Vagina (tissue), 2 donors: ENCODE measurements around the gene ASXL3.

ENCODE experiments used
- POLR2A ChIP-seq, 2 donors: fragments of 450-650 bp; IDR thresholded peaks; one replicate each; pipeline ENCODE4 v1.6.1; 2017; ENCODE audit warnings: antibody characterized with exemption in 2 of 2, mild to moderate bottlenecking in 2 of 2, moderate library complexity in 2 of 2
- POLR2AphosphoS5 ChIP-seq, 2 donors: sonication (generic); formaldehyde crosslinking; IDR thresholded peaks; one replicate each; pipeline ENCODE4 v1.9.0; 2017; ENCODE audit warnings: antibody characterized with exemption in 2 of 2, mild to moderate bottlenecking in 2 of 2, low read depth in 1 of 2; ENCODE audit not compliant: insufficient read depth in 1 of 2
- TF ChIP-seq, protein P1 (sequence below), 3 experiments: fragments of 450-650 bp in 2 of 3; fragments of 200-600 bp in 1 of 3; sonication (generic) in 1 of 3; IDR thresholded peaks; one replicate each; pipeline ENCODE4 v1.5.1; 2017 to 2019; ENCODE audit warnings: antibody characterized with exemption in 3 of 3, mild to moderate bottlenecking in 2 of 3, moderate library complexity in 2 of 3

DNA sequence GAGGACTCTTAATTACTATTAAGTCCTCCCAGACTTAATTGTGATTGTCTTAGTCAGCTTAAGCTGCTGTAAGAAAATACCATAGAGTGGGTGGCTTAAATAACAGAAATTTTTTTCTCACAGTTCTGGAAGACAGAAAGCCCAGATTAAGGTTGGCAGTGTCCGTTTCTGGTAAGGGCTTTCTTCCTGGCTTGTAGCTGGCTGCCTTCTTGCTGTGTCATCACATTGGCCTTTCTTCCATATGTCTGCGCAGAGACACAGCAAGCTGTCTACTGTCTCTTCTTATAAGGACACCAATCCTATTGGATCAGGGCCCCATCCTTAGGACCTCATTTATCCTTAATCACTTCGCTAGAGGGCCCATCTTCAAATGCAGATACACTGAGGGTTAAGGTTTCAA lies 38.5 kb downstream of the ASXL3 start:
- TF ChIP-seq, protein P1, sequence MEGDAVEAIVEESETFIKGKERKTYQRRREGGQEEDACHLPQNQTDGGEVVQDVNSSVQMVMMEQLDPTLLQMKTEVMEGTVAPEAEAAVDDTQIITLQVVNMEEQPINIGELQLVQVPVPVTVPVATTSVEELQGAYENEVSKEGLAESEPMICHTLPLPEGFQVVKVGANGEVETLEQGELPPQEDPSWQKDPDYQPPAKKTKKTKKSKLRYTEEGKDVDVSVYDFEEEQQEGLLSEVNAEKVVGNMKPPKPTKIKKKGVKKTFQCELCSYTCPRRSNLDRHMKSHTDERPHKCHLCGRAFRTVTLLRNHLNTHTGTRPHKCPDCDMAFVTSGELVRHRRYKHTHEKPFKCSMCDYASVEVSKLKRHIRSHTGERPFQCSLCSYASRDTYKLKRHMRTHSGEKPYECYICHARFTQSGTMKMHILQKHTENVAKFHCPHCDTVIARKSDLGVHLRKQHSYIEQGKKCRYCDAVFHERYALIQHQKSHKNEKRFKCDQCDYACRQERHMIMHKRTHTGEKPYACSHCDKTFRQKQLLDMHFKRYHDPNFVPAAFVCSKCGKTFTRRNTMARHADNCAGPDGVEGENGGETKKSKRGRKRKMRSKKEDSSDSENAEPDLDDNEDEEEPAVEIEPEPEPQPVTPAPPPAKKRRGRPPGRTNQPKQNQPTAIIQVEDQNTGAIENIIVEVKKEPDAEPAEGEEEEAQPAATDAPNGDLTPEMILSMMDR (IDR thresholded peaks at IDR 0.05): no peak
- TF ChIP-seq POLR2AphosphoS5 (IDR thresholded peaks at IDR 0.05; ENCODE audit: insufficient read depth in 1 of 2, low read depth in 1 of 2) (no peak), POLR2A (IDR thresholded peaks at IDR 0.05) (no peak)
